Fibroblast of the aortic adventitia (primary cell): Measurements from ENCODE around the gene THAP2. TPM values are rescaled to one million over a fixed set of nuclear protein-coding genes. Genes with fewer than 3 reads are reported as not detected.

Experiments used
- DNase-seq: peaks from one replicate; pipeline ENCODE4 v3.0.0-alpha.2; 2010; ENCODE audit warnings: low read depth
- H3K4me3 ChIP-seq: 2 replicates; pipeline ENCODE4 v1.5.1; 2011; ENCODE audit warnings: low read depth, mild to moderate bottlenecking, control low read depth, low read length, moderate library complexity
- small RNA-seq: library from RNA; depleted of rRNA; stranded (forward); fragments of <200 nt; gene quantifications from one replicate; pipeline ENCODE3, GENCODE V24; 2012
- total RNA-seq: library from RNA; depleted of rRNA; stranded (reverse); fragments of >200 nt; gene quantifications from 2 replicates; pipeline ENCODE4 v1.2.3, GENCODE V29; 2012; ENCODE audit warnings: low replicate concordance
- TF ChIP-seq, protein P1 (sequence below): IDR thresholded peaks from 2 replicates; pipeline ENCODE4 v1.5.1; 2011; ENCODE audit warnings: mild to moderate bottlenecking, low read length, control low read depth, inconsistent platforms; ENCODE audit not compliant: insufficient read depth

THAP2 gene
- total RNA-seq, 1 donor = 4.9 TPM

DNA sequence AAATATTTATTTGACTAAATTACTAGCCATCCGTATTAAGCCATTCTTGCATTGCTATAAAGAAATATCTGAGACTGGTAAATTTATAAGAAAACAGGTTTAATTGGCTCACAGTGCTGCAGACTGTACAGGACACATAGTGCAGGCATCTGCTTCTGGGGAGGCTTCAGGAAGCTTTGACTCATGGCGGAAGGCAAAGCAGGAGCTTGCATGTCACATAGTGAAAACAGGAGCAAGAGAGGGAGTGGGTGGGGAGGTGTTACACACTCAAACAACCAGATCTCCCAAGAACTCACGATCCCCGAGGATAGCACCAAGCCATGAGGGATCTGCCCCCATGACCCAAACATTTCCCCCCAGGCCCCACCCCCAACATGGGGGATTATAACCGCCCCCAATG is 63.9 kb downstream of the THAP2 start:
- TF ChIP-seq, protein P1, sequence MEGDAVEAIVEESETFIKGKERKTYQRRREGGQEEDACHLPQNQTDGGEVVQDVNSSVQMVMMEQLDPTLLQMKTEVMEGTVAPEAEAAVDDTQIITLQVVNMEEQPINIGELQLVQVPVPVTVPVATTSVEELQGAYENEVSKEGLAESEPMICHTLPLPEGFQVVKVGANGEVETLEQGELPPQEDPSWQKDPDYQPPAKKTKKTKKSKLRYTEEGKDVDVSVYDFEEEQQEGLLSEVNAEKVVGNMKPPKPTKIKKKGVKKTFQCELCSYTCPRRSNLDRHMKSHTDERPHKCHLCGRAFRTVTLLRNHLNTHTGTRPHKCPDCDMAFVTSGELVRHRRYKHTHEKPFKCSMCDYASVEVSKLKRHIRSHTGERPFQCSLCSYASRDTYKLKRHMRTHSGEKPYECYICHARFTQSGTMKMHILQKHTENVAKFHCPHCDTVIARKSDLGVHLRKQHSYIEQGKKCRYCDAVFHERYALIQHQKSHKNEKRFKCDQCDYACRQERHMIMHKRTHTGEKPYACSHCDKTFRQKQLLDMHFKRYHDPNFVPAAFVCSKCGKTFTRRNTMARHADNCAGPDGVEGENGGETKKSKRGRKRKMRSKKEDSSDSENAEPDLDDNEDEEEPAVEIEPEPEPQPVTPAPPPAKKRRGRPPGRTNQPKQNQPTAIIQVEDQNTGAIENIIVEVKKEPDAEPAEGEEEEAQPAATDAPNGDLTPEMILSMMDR = no peak
- no peak overlapping the region for H3K4me3 ChIP-seq
- DNase-seq = no peak

Small RNA genes lying within 50 kb of the gene (small RNA-seq; reads per million reads assigned to genes)
- not detected for gene RF00560

Other genes with a start within 250 kb of the THAP2 start
- 7.8 TPM in 1 of 2 replicates, not detected in the other for gene LGR5, start 224.5 kb upstream of the THAP2 start, total RNA-seq
- gene ZFC3H1, start 453 bp upstream of the THAP2 start, total RNA-seq = 54.1 and 68.1 TPM in 2 replicates
- gene TMEM19, start 21.8 kb downstream of the THAP2 start, total RNA-seq = 24.8 and 36.8 TPM in 2 replicates
- gene RAB21, start 90.6 kb downstream of the THAP2 start, total RNA-seq = 14.2 and 37.5 TPM in 2 replicates
- gene TBC1D15, start 175.5 kb downstream of the THAP2 start, total RNA-seq = 41.8 and 46.5 TPM in 2 replicates